Spleen (tissue), 11 donors: ENCODE measurements around the gene OPHN1. TPM values are rescaled to one million over a fixed set of nuclear protein-coding genes. Genes with fewer than 3 reads are reported as not detected.
A peak's percentile ranks its signal among the peaks of the same experiment; 100 is the strongest.

Source experiments
- DNase-seq: peaks from one replicate; pipeline ENCODE4 v3.0.0-alpha.2; 2020
- H3K27ac ChIP-seq, 8 donors: fragments of 200-600 bp; sonication (generic) in 7 of 8; 1 replicate in 4 of 8; 2 replicates in 4 of 8; pipeline versions ENCODE4 v1.5.0 to v1.8.0; 2016 to 2021; ENCODE audit warnings: inconsistent platforms in 4 of 8, mild to moderate bottlenecking in 4 of 8, moderate library complexity in 1 of 8
- H3K27me3 ChIP-seq, 7 donors: fragments of 200-600 bp; sonication (generic) in 6 of 7; replicated peaks in 1 of 7; 1 replicate in 4 of 7; 2 replicates in 3 of 7; pipeline versions ENCODE4 v1.5.0 to v1.8.0; 2016 to 2021; ENCODE audit warnings: inconsistent platforms in 3 of 7, mild to moderate bottlenecking in 1 of 7
- H3K36me3 ChIP-seq, 6 donors: fragments of 200-600 bp; sonication (generic) in 5 of 6; 1 replicate in 4 of 6; 2 replicates in 2 of 6; pipeline versions ENCODE4 v1.5.0 to v1.8.0; 2016 to 2021; ENCODE audit warnings: inconsistent platforms in 2 of 6
- H3K4me1 ChIP-seq, 6 donors: fragments of 200-600 bp; sonication (generic) in 5 of 6; 1 replicate in 3 of 6; 2 replicates in 3 of 6; pipeline versions ENCODE4 v1.5.0 to v1.8.0; 2016 to 2021; ENCODE audit warnings: inconsistent platforms in 3 of 6
- H3K4me3 ChIP-seq, 8 donors: fragments of 200-600 bp; sonication (generic) in 7 of 8; 1 replicate in 4 of 8; 2 replicates in 4 of 8; pipeline versions ENCODE4 v1.5.0 to v1.8.0; 2016 to 2021; ENCODE audit warnings: inconsistent platforms in 4 of 8, mild to moderate bottlenecking in 4 of 8, moderate library complexity in 2 of 8
- H3K9me3 ChIP-seq, 8 donors: fragments of 200-600 bp; sonication (generic) in 7 of 8; 1 replicate in 4 of 8; 2 replicates in 4 of 8; pipeline versions ENCODE4 v1.5.0 to v1.8.0; 2016 to 2021; ENCODE audit warnings: inconsistent platforms in 4 of 8
- CTCF ChIP-seq, 11 experiments: fragments of 200-600 bp in 7 of 11; fragments of 450-650 bp in 4 of 11; sonication (generic) in 4 of 11; IDR thresholded peaks in 8 of 11; conservative IDR thresholded peaks in 3 of 11; 1 replicate in 7 of 11; 2 replicates in 4 of 11; pipeline versions ENCODE4 v1.4.0 to v1.8.0; 2016 to 2021; ENCODE audit warnings: antibody characterized with exemption in 11 of 11, inconsistent platforms in 4 of 11, mild to moderate bottlenecking in 1 of 11
- POLR2A ChIP-seq, 3 donors: fragments of 450-650 bp; IDR thresholded peaks; one replicate each; pipeline ENCODE4 v1.5.1; 2017; ENCODE audit warnings: antibody characterized with exemption in 3 of 3, mild to moderate bottlenecking in 1 of 3
- POLR2AphosphoS5 ChIP-seq, 3 donors: sonication (generic); formaldehyde crosslinking; IDR thresholded peaks; one replicate each; pipeline ENCODE4 v1.5.1; 2017; ENCODE audit warnings: antibody characterized with exemption in 3 of 3
- WGBS, 5 donors: extraction: QIAGEN DNeasy Blood & Tissue Kit in 3 of 5; methylation state at CpG; one replicate each; pipeline versions ENCODE4 v1.1.5 to v1.1.7; 2013 to 2018; 5-methylcytosine and 5-hydroxymethylcytosine counted together
- intact Hi-C: fragments of 100-400 bp; cut with DNase I; formaldehyde crosslinking; loops from one replicate; pipeline ENCODE4 v1.15.0; 2023; ENCODE audit warnings: low total_unique reads
- polyA plus RNA-seq, 3 donors: library from polyadenylated mRNA; stranded (reverse); fragments of 200-250 nt; gene quantifications; one replicate each; pipeline ENCODE4 v1.2.1, GENCODE V29; 2013
- total RNA-seq, 7 donors: library from RNA; depleted of rRNA in 3 of 7; stranded (reverse); fragments of >200 nt in 3 of 7; fragmentation: NEBNext Ultra II Directional in 4 of 7; extraction: Animal tissue kit (Norgen Biotek cat#: 25700) in 4 of 7; gene quantifications; one replicate each; pipeline versions ENCODE4 v1.1.0 to v1.2.1, GENCODE V29; 2016 to 2021
- donor health status: healthy with polysubstance abuse.
- donor health status: DM: no; HTN: no; CAD: no; lungs with moderate emphysema.
- donor health status: DM: no; HTN: no; CAD: no.
- donor health status: Bipolar disorder and iron deficiency.
- donor health status: healthy.
- donor health status: DM: no; HTN: no; CAD: no.
- donor health status: DM: yes; HTN: yes; CAD: no.

Gene OPHN1
- total and polyA plus RNA-seq, 10 donors, result 0.20 to 4.6 (median 3.1) TPM

GRCh38 chrX:68043713-68044438 lies 389.4 kb downstream of the OPHN1 start:
- TF ChIP-seq POLR2AphosphoS5 (IDR thresholded peaks at IDR 0.05) (no peak), CTCF (IDR thresholded peaks at IDR 0.05 in 8 of 11, conservative IDR thresholded peaks at IDR 0.05 in 3 of 11) (no peak), POLR2A (IDR thresholded peaks at IDR 0.05) (no peak)
- H3K4me3 ChIP-seq, result no peak overlapping the region
- H3K36me3 ChIP-seq, result no peaks in the 10 kb centered on the region
- intact Hi-C loops, result no loop called here
- WGBS, 5 donors, result 62 to 94% (median 84%) methylated on average over 1 of the region's 1 CpG
- DNase-seq, result no peak
- H3K27ac ChIP-seq, result no peak overlapping the region
- no peaks in the 10 kb centered on the region for H3K27me3 ChIP-seq
- H3K9me3 ChIP-seq, result no peaks in the 10 kb centered on the region
- no peaks in the 10 kb centered on the region for H3K4me1 ChIP-seq

- WGBS, 5 donors, result 56 to 95% (median 92%) methylated on average over 1 of the region's 1 CpG
- DNase-seq, result no peak
- Histone ChIP-seq H3K4me1 (no peaks in the 10 kb centered on the region), H3K27me3 (no peaks in the 10 kb centered on the region), H3K4me3 (no peak overlapping the region), H3K9me3 (no peaks in the 10 kb centered on the region), H3K27ac (no peak overlapping the region), H3K36me3 (no peaks in the 10 kb centered on the region)
- TF ChIP-seq POLR2AphosphoS5 (IDR thresholded peaks at IDR 0.05) (no peak), CTCF (IDR thresholded peaks at IDR 0.05 in 8 of 11, conservative IDR thresholded peaks at IDR 0.05 in 3 of 11) (no peak), POLR2A (IDR thresholded peaks at IDR 0.05) (no peak)
- intact Hi-C loops, result no loop called here
Observed at GRCh38 chrX:68041110-68041509, 392.2 kb downstream of the OPHN1 start.

- Histone ChIP-seq H3K9me3 (peaks cover 0 to 3% (median 0%) of the 10 kb centered on the region in 8 donors), H3K36me3 (no peaks in the 10 kb centered on the region), H3K4me3 (no peak overlapping the region), H3K27me3 (no peaks in the 10 kb centered on the region), H3K27ac (no peak overlapping the region), H3K4me1 (no peaks in the 10 kb centered on the region)
- DNase-seq, result no peak
- WGBS, 5 donors, result 56 to 79% (median 69%) methylated on average over 7 to 9 of the region's 9 CpGs
- TF ChIP-seq POLR2A (IDR thresholded peaks at IDR 0.05), result no peak
- no peak for TF ChIP-seq POLR2AphosphoS5 (IDR thresholded peaks at IDR 0.05)
- TF ChIP-seq CTCF (IDR thresholded peaks at IDR 0.05 in 8 of 11, conservative IDR thresholded peaks at IDR 0.05 in 3 of 11), result peak in 1 of 11 experiments; percentile 12
- intact Hi-C loops, result no loop called here
Observed at GRCh38 chrX:68018248-68019203, 414.8 kb downstream of the OPHN1 start.

DNA sequence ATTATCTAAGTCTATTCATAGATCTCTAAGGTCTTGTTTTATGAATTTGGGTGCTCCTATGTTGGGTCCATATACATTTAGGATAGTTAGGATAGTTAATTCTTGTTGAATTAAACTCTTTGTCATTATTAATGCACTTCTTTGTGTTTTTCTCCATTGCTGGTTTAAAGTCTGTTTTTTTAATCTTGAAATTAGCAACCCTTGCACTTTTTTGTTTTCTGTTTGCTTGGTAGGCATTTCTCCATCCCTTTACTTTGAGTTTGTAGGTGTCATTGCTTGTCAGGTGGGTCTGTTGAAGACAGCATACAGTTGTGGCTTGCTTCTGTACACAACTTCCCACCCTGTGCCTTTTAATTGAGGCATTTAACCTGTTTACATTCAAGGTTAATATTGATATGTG lies 434.8 kb downstream of the OPHN1 start:
- Histone ChIP-seq H3K27me3 (no peaks in the 10 kb centered on the region), H3K27ac (no peak overlapping the region), H3K36me3 (no peaks in the 10 kb centered on the region), H3K4me3 (no peak overlapping the region), H3K9me3 (peaks cover 0 to 64% (median 33%) of the 10 kb centered on the region in 8 donors), H3K4me1 (no peaks in the 10 kb centered on the region)
- DNase-seq, result no peak
- intact Hi-C loops, result no loop called here
- TF ChIP-seq POLR2AphosphoS5 (IDR thresholded peaks at IDR 0.05) (no peak), CTCF (IDR thresholded peaks at IDR 0.05 in 8 of 11, conservative IDR thresholded peaks at IDR 0.05 in 3 of 11) (no peak), POLR2A (IDR thresholded peaks at IDR 0.05) (no peak)
